OCI-LY7 (cell line): ENCODE results near the gene CEACAM1. TPM values are rescaled to one million over a fixed set of nuclear protein-coding genes. Genes with fewer than 3 reads are reported as not detected.

Source experiments
- BruUV-seq: library from RNA; stranded (reverse); fragments of 400-500 nt; replicated peaks from 2 replicates; lab custom pipeline; 2021; lab: Mats Ljungman, UMichigan
- CTCF ChIA-PET: fragments of 300-600 bp; sonication (Branson Sonifier 250); formaldehyde crosslinking; loops from one replicate; lab custom pipeline; 2022; ENCODE audit warnings: antibody characterized with exemption; ENCODE audit not compliant: unreplicated experiment; lab: Charles Lee
- POLR2A ChIA-PET: fragments of 300-600 bp; sonication (Branson Sonifier 250); formaldehyde crosslinking; loops from one replicate; lab custom pipeline; 2022; ENCODE audit warnings: antibody characterized with exemption; lab: Charles Lee
- DNase-seq: peaks from one replicate; pipeline ENCODE4 v3.0.0-alpha.2; 2015; ENCODE audit warnings: low spot score
- H2AFZ ChIP-seq: fragments of 200-600 bp; sonication (generic), shearing (Covaris generic); 2 replicates; pipeline ENCODE4 v1.6.1; 2014; ENCODE audit warnings: mild to moderate bottlenecking, antibody characterized with exemption, low read length, moderate library complexity
- H3K27ac ChIP-seq: fragments of 200-600 bp; sonication (generic); 2 replicates; pipeline ENCODE4 v1.5.1; 2014; ENCODE audit warnings: mixed run types, low read depth, mild to moderate bottlenecking, moderate library complexity, low read length, inconsistent platforms; ENCODE audit not compliant: poor library complexity, severe bottlenecking
- H3K36me3 ChIP-seq: fragments of 200-600 bp; sonication (generic); 2 replicates; pipeline ENCODE4 v1.6.1; 2014; ENCODE audit warnings: mild to moderate bottlenecking, antibody characterized with exemption, low read length, moderate library complexity, mixed read lengths; ENCODE audit not compliant: insufficient read depth
- H3K4me1 ChIP-seq: fragments of 200-600 bp; sonication (generic); 2 replicates; pipeline ENCODE4 v1.5.1; 2014; ENCODE audit warnings: mild to moderate bottlenecking, low read length; ENCODE audit not compliant: insufficient read depth, poor library complexity, severe bottlenecking
- H3K4me2 ChIP-seq: fragments of 200-600 bp; sonication (generic); 2 replicates; pipeline ENCODE4 v1.6.1; 2014; ENCODE audit warnings: mild to moderate bottlenecking, low read length
- H3K4me3 ChIP-seq: fragments of 200-600 bp; sonication (generic); 2 replicates; pipeline ENCODE4 v1.5.1; 2014; ENCODE audit warnings: mild to moderate bottlenecking, low read depth, low read length; ENCODE audit not compliant: poor library complexity, severe bottlenecking
- H3K79me2 ChIP-seq: fragments of 200-600 bp; sonication (generic); 2 replicates; pipeline ENCODE4 v1.6.1; 2016; ENCODE audit warnings: low read depth, mild to moderate bottlenecking, low read length, moderate library complexity, mixed read lengths; ENCODE audit not compliant: insufficient read depth
- H3K9me2 ChIP-seq: fragments of 200-600 bp; sonication (generic); 2 replicates; pipeline ENCODE4 v1.6.1; 2016; ENCODE audit warnings: mild to moderate bottlenecking, low read length, mixed read lengths; ENCODE audit not compliant: insufficient read depth
- H3K9me3 ChIP-seq: fragments of 200-600 bp; sonication (generic); 2 replicates; pipeline ENCODE4 v1.6.1; 2014; ENCODE audit warnings: mild to moderate bottlenecking, mixed run types, low read length, mixed read lengths
- H4K20me1 ChIP-seq: fragments of 200-600 bp; sonication (generic); 2 replicates; pipeline ENCODE4 v1.6.1; 2014; ENCODE audit warnings: mild to moderate bottlenecking, antibody characterized with exemption, low read length, moderate library complexity, mixed read lengths; ENCODE audit not compliant: insufficient read depth
- EZH2phosphoT487 ChIP-seq: fragments of 200-600 bp; sonication (generic); IDR thresholded peaks from 2 replicates; pipeline ENCODE4 v1.6.1; 2018; ENCODE audit warnings: low read depth, borderline replicate concordance, mild to moderate bottlenecking, mixed run types, antibody characterized with exemption, low read length, moderate library complexity, mixed read lengths
- intact Hi-C: fragments of 100-400 bp; cut with micrococcal nuclease; formaldehyde crosslinking; loops from one replicate; pipeline ENCODE4 v1.10.0; 2022; ENCODE audit not compliant: unreplicated experiment
- total RNA-seq, 2 experiments: library from RNA; depleted of rRNA in 1 of 2; stranded (reverse); fragments of >200 nt in 1 of 2; shearing (Covaris generic) in 1 of 2; gene quantifications; 2 replicates each; pipeline ENCODE4 v1.2.3, GENCODE V29; 2014 to 2022
- TF ChIP-seq, protein P1 (sequence below): fragments of 200-600 bp; sonication (generic); conservative IDR thresholded peaks from 2 replicates; pipeline ENCODE4 v1.5.1; 2014; ENCODE audit warnings: mild to moderate bottlenecking, antibody characterized with exemption, low read length, moderate library complexity, mixed read lengths

CEACAM1 gene
- total RNA-seq, 2 experiments from 2014 or later = 0.50 to 1.5 TPM

DNA sequence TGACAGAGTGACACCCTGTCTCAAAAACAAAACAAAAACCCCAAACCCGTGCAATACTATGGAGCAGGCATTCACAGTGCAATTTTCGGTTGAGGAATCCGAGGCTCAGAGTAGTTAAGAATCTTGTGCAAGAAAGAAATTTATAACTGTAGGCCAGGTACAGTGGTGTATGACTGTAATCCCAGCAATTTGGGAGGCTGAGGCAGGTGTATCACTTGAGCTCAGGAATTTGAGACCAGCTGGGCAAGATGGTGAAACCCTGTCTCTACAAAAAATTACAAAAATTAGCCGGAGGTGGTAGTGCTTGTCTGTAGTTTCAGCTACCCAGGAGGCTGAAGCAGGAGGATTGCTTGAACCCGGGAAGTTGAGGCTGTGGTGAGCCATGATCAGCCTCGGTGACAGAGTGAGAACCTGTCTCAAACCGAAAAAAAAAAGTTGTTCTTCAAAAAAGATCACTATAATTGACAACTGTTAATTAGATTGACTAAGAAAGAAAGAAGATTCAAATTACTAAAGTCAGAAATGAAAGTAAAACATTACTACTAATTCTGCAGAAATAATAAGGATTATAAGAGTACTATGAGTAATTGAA, 12.9 kb downstream of the CEACAM1 start:
- intact Hi-C loops = no loop called here
- H3K4me3 ChIP-seq = no peak overlapping the region
- POLR2A ChIA-PET = interaction anchor here (1.0 kb wide), 1 partner anchor 49 kb away, joined by 3 read pairs; no protein-coding TSS in a partner anchor
- H2AFZ ChIP-seq = peak overlapping the region; percentile 24; the same call in 1 of the 2 replicates
- H3K4me2 ChIP-seq = no peak overlapping the region
- TF ChIP-seq, protein P1, sequence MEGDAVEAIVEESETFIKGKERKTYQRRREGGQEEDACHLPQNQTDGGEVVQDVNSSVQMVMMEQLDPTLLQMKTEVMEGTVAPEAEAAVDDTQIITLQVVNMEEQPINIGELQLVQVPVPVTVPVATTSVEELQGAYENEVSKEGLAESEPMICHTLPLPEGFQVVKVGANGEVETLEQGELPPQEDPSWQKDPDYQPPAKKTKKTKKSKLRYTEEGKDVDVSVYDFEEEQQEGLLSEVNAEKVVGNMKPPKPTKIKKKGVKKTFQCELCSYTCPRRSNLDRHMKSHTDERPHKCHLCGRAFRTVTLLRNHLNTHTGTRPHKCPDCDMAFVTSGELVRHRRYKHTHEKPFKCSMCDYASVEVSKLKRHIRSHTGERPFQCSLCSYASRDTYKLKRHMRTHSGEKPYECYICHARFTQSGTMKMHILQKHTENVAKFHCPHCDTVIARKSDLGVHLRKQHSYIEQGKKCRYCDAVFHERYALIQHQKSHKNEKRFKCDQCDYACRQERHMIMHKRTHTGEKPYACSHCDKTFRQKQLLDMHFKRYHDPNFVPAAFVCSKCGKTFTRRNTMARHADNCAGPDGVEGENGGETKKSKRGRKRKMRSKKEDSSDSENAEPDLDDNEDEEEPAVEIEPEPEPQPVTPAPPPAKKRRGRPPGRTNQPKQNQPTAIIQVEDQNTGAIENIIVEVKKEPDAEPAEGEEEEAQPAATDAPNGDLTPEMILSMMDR = no peak
- H3K79me2 ChIP-seq = no peaks in the 10 kb centered on the region
- H4K20me1 ChIP-seq = no peaks in the 10 kb centered on the region
- H3K4me1 ChIP-seq = peaks cover 34% of the 10 kb centered on the region
- no peak for DNase-seq
- H3K9me2 ChIP-seq = no peaks in the 10 kb centered on the region
- BruUV-seq = no TSS peak
- H3K36me3 ChIP-seq = no peaks in the 10 kb centered on the region
- no peak overlapping the region for H3K27ac ChIP-seq
- CTCF ChIA-PET = no interaction called here
- no peaks in the 10 kb centered on the region for H3K9me3 ChIP-seq

DNA sequence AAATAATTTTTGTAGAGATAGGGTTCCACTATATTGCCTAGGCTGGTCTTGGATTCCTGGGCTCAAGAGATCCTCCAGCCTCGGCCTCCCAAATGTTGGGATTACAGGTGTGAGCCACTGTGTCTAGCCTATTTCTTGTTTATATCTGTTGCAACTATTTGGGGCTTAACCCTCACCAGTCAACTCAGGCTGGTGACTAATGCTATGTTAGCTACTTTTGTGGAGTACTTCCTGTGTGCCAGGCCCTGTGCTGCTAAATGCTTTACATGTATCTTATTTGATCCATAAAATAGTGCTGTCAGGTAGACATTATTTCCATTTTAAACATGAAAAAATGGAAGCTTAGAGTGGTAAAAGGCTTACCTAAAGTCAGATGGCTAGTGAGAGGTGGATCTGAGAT, 13.8 kb downstream of the CEACAM1 start:
- no peaks in the 10 kb centered on the region for H3K79me2 ChIP-seq
- ChIA-PET CTCF (no interaction called here), POLR2A (interaction anchor here (1.0 kb wide), 1 partner anchor 48 kb away, joined by 3 read pairs; no protein-coding TSS in a partner anchor)
- no peaks in the 10 kb centered on the region for H3K9me2 ChIP-seq
- no peak overlapping the region for H3K4me3 ChIP-seq
- no peaks in the 10 kb centered on the region for H3K9me3 ChIP-seq
- H4K20me1 ChIP-seq = no peaks in the 10 kb centered on the region
- no peak overlapping the region for H3K4me2 ChIP-seq
- intact Hi-C loops = no loop called here
- no peak for TF ChIP-seq EZH2phosphoT487
- TF ChIP-seq, protein P1 = no peak
- H3K4me1 ChIP-seq = peaks cover 34% of the 10 kb centered on the region
- no TSS peak for BruUV-seq
- no peak for DNase-seq
- H3K27ac ChIP-seq = no peak overlapping the region
- no peaks in the 10 kb centered on the region for H3K36me3 ChIP-seq
- H2AFZ ChIP-seq = no peak overlapping the region; the same call in 1 of the 2 replicates

DNA sequence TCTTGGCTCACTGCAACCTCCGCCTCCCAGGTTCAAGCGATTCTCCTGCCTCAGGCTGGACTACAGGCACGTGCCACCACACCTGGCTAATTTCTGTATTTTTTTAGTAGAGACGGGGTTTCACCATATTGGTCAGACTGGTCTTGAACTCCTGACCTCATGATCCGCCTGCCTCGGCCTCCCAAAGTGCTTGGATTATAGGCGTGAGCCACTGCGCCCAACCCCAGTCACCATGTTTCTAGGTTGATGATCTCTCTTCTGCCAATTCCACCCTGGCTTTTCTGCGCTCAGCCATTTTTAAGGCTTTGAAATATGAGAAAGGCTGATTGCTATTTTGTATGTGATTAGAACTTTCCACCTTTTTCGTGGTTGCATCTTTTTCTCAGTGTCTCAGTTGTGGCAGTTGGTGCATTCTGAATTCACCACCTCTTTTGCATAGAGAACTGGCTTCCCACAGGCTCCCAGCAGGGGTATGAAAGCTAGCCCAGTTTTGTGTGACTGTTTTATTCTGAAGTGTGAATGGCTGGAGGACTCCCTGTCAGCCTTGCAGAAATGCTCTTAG, 15.5 kb downstream of the CEACAM1 start:
- Histone ChIP-seq H2AFZ (peak overlapping the region; percentile 22; the same call in 1 of the 2 replicates), H3K4me2 (peak overlapping the region; percentile 24), H3K4me3 (no peak overlapping the region), H4K20me1 (no peaks in the 10 kb centered on the region), H3K36me3 (no peaks in the 10 kb centered on the region), H3K4me1 (peaks cover 34% of the 10 kb centered on the region), H3K9me3 (no peaks in the 10 kb centered on the region), H3K9me2 (no peaks in the 10 kb centered on the region), H3K79me2 (no peaks in the 10 kb centered on the region), H3K27ac (peak overlapping the region; percentile 26)
- no TSS peak for BruUV-seq
- POLR2A ChIA-PET = no interaction called here
- no peak for TF ChIP-seq EZH2phosphoT487
- TF ChIP-seq, protein P1 = no peak
- CTCF ChIA-PET = no interaction called here
- intact Hi-C loops = no loop called here
- peak; percentile 56 for DNase-seq
